ENCODE measurements around the gene RFNG. TPM values are rescaled to one million over a fixed set of nuclear protein-coding genes. Genes with fewer than 3 reads are reported as not detected.

RFNG gene
- total RNA-seq, 1 donor from 2014 or later, result 21.0 TPM

DNA sequence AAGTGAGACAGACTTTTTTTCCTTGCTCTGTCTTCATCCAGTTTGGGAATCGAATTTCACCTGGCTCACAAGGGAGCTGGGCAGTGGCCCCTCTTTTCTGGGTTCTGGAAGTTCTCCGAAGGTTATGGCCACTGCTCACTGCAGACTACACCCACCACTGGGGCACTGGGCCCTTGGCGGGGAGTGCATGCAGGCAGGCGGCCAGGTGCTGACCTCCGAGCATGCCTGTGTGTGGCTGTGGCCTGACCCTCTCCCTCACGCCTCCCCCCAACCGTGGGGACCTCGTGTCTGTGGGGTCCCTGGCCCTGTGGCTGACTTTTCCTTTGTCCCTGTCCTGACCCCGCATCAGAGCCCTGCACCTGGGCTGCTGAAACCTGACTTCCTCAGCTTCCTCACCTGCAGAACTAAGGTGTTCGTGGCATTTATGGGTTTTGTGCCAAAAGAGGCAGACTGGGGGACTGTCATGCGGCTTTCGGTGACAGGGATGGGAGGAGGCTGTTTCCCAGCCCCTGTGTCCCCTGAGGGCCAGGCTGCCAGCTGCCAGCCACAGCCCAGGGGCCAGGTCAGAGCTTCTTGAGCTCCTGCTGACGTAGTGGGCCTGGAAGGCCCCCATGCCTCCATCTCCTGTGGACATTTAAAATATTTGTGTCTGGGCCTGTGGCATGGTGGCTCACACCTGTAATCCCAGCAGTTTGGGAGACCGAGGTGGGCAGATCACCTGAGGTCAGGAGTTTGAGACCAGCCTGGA is 52.7 kb downstream of the RFNG start:
- DNase-seq (ENCODE audit: low spot score), result no peak
- intact Hi-C loops (cut with DNase I), result no loop called here

GRCh38 chr17:81998212-81998611 is 53.4 kb downstream of the RFNG start:
- DNase-seq (ENCODE audit: low spot score), result no peak
- intact Hi-C loops (cut with DNase I), result no loop called here

Other genes with a start within 250 kb of the RFNG start
- gene GCGR, start 247.7 kb downstream of the RFNG start, total RNA-seq, result not detected
- 102 TPM for gene MCRIP1, start 218.5 kb downstream of the RFNG start, total RNA-seq
- 0.32 TPM for gene PPP1R27, start 216.8 kb downstream of the RFNG start, total RNA-seq
- gene P4HB, start 191.3 kb downstream of the RFNG start, total RNA-seq, result 371 TPM
- 158 TPM for gene ARHGDIA, start 180.5 kb downstream of the RFNG start, total RNA-seq
- 40.1 TPM for gene ALYREF, start 160.2 kb downstream of the RFNG start, total RNA-seq
- gene ANAPC11, start 160.1 kb downstream of the RFNG start, total RNA-seq, result 131 TPM
- 0.51 TPM for gene NPB, start 149.6 kb downstream of the RFNG start, total RNA-seq
- 47.1 TPM for gene PCYT2, start 140.4 kb downstream of the RFNG start, total RNA-seq
- 8.3 TPM for gene SIRT7, start 133.6 kb downstream of the RFNG start, total RNA-seq
- gene MAFG, start 124.1 kb downstream of the RFNG start, total RNA-seq, result 24.4 TPM
- gene PYCR1, start 114.5 kb downstream of the RFNG start, total RNA-seq, result 7.8 TPM
- gene MYADML2, start 104.6 kb downstream of the RFNG start, total RNA-seq, result 4.4 TPM
- gene NOTUM, start 90.6 kb downstream of the RFNG start, total RNA-seq, result 0.38 TPM
- gene ASPSCR1, start 74.2 kb downstream of the RFNG start, total RNA-seq, result 25.5 TPM
- gene CENPX, start 28.9 kb downstream of the RFNG start, total RNA-seq, result 22.8 TPM
- gene LRRC45, start 28.5 kb downstream of the RFNG start, total RNA-seq, result 3.3 TPM
- 0.65 TPM for gene RAC3, start 20.1 kb downstream of the RFNG start, total RNA-seq
- 144 TPM for gene DCXR, start 14.1 kb downstream of the RFNG start, total RNA-seq
- 67.4 TPM for gene GPS1, start 87 bp upstream of the RFNG start, total RNA-seq
- 47.6 TPM for gene DUS1L, start 14.0 kb upstream of the RFNG start, total RNA-seq
- 22.9 TPM for gene FASN, start 46.4 kb upstream of the RFNG start, total RNA-seq
- 10.6 TPM for gene CCDC57, start 161.0 kb upstream of the RFNG start, total RNA-seq
- 20.7 TPM for gene SLC16A3, start 177.2 kb upstream of the RFNG start, total RNA-seq
- 80.9 TPM for gene CSNK1D, start 221.9 kb upstream of the RFNG start, total RNA-seq